ENCODE measurements around the gene TMEM37.

DNA sequence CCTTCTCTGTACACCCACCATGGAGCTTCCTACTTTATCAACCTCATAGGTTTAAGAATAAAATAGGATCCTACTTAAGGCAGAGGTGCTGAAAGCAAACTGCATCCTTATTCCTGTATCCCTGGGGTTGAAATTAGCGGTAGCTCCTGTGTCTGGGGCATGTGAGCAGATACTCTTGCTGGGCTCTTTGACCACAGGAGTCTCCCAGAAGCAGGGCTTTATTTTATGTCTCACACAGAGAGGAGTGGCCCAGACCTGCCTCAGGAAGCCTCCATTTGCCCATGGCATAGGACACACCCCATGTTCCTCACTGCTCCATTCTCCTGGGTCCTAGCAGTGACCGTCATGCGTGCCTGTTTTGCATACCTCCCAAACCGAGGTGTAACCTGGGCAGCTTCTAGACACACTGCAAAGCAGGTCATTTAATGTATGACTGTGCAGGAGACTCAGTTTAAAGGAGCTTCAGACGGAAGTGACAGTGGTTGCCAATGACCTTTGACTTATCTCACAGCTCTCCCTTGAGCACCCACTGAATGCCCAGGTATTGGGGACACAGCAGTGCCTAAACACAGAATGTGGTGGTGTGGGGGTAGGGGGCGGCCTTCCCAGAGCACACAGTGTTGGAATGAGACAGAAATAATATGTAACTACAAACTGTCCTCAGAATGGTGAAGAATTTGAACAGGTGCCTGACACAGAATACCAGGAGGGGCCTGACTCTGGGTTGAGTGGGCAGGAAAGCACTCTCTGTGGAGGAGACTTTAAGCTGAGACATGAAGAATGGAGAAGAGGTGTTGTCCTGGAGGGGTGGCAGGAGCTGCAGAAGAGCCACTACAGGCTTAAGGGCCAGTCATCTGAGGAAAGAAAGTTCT, 3.7 kb downstream of the TMEM37 start:
- TF ChIP-seq CTCF (IDR thresholded peaks at IDR 0.05; ENCODE audit: control extremely low read depth in 1 of 3, insufficient read depth in 1 of 3, low read depth in 1 of 3, low read length in 3 of 3) (no peak), EZH2 (IDR thresholded peaks at IDR 0.05; ENCODE audit: low read depth, low read length, severe bottlenecking) (no peak), RAD21 (IDR thresholded peaks at IDR 0.05 in 1 of 2, conservative IDR thresholded peaks at IDR 0.05 in 1 of 2; ENCODE audit: low read depth in 2 of 2, low read length in 2 of 2) (no peak), POLR2A (IDR thresholded peaks at IDR 0.05; ENCODE audit: control extremely low read depth in 1 of 2, low read depth in 2 of 2, low read length in 2 of 2) (no peak), CBX5 (IDR thresholded peaks at IDR 0.05; ENCODE audit: low read depth, low read length) (no peak), CREB1 (IDR thresholded peaks at IDR 0.05) (no peak), MAFK (IDR thresholded peaks at IDR 0.05; ENCODE audit: low read depth, low read length) (no peak), SIRT6 (IDR thresholded peaks at IDR 0.05; ENCODE audit: low read length) (no peak), EGR1 (IDR thresholded peaks at IDR 0.05; ENCODE audit: borderline replicate concordance, low read depth, low read length) (no peak)
